ENCODE results near the gene OR2W3.

Gene OR2W3

DNA sequence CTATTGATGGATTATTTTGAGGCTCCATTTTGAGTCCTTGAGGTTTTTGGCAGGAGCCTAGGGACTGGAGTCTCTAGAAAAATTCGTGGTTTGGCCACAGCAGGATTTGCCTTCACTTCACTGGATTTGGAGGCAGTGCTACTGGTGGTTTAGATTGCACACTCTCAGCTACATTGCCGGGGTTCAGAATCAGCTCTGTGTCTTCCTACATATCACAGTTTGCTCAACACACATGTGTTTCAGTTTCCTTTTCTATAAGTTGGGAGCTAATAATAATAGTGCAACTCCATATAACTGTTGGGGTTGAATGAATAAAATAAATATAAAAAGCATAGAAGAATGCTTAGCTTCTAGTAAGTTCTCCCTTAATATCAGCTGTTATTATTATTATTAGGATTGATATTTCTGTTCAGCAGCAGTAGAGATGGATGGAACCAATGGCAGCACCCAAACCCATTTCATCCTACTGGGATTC, at the start of gene OR2W3:
OR2W3 (plus strand) TSS at position 425 of the 475 bp plus-strand sequence; CDS start at position 425, 0 bp downstream.
- no peak for DNase-seq (ENCODE audit: low spot score)

DNA sequence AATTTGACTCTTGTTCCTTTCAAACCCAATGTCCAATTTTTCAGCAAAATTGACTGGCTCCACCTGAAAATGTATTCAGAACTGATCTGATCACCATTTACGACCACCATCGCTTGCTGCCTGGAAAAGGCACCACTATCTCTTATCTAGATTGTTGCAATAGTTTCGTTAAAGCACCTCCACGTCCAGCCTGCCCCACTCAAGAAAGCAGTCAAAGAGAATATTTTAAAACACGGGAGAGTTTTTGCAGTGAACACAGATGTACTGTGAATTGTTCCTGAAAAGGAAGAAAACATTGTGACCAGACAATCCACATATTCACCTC, 49.7 kb upstream of the OR2W3 start:
- DNase-seq (ENCODE audit: low spot score): no peak

DNA sequence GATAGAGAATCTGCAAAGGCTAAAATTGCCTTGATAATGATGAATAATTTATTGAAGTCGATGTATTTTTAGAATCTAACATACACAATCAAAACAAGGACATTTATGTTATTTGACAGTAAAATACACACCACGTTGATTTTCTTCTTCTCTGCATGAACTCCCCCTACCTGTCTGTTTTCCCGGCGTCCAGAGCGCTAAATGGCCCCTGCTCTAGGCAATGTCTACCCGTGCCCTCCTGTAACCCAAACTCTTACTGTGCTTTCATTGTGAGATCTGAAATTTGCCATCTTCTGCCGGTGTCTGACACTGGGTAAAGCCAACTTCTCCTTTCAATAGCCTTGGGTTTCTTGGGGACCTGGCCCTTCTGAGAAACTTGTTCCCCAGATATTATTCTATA, 47.0 kb upstream of the OR2W3 start:
- no peak for DNase-seq (ENCODE audit: low spot score)

DNA sequence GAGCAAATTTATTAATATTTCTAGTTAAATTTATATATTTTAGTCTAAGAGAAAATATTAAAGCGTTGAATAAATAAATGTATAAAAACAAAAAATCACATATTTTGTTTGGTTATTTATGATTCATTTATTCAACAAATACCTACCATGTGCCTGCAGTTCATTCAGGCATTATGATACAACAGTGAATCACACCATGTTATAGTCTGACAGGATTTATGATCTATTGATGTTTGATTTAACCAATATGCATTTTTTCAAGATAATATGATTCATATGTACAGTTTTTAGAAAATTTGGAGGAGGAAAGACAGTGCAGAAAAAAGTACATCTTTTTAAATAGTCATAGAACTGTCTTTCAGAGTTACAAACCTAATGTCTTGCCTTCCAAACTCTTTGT, 45.8 kb upstream of the OR2W3 start:
- DNase-seq (ENCODE audit: low spot score): no peak

DNA sequence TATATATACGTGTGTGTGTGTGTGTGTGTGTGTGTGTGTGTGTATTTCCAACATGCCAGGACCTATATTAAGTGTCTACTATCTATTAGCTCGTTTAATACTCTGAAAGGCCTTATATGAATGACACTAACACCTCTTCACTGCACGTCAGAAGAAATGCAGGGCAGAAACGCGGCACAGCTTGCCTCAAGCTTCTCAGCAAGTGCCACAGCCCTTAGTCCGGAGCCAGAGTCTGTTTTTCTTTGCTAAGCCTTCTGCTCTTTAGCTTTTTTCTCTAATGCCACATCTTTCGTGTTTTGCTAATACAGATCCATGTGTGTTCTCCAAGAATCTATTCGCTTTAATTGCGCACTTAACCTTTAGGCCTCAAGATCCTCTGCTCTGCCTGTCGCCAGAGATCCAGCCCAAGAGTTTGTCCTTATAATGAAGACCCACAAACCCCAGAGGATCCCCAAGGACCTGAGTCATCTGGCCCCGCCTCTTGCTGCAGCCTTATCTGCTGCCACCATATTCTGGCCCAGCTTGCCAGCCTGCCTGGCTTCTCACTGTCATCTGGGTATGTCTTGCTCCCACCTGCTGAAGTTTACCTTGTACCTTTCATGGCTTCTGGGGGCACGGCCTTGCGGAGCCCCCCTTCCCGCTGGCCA, 40.4 kb upstream of the OR2W3 start:
- DNase-seq (ENCODE audit: low spot score): no peak

DNA sequence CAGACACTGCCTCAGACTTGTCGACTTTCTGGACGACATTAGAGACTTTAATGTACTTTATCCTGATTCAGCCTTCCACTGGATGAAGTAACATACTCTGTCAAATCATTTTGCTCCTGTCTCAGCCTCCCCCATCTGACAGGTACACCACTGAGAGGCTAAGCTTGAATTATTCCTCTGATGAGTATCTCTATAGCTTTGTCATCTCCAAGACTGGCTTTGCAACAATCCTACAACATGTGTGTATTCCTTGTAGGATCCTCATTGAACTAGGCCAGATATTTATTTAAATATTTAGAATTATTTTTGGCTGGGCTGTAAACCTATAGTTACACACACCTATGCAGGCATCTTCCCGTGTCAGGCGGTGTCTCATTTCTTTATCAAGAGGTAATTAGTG, 39.5 kb upstream of the OR2W3 start:
- DNase-seq (ENCODE audit: low spot score): no peak

DNA sequence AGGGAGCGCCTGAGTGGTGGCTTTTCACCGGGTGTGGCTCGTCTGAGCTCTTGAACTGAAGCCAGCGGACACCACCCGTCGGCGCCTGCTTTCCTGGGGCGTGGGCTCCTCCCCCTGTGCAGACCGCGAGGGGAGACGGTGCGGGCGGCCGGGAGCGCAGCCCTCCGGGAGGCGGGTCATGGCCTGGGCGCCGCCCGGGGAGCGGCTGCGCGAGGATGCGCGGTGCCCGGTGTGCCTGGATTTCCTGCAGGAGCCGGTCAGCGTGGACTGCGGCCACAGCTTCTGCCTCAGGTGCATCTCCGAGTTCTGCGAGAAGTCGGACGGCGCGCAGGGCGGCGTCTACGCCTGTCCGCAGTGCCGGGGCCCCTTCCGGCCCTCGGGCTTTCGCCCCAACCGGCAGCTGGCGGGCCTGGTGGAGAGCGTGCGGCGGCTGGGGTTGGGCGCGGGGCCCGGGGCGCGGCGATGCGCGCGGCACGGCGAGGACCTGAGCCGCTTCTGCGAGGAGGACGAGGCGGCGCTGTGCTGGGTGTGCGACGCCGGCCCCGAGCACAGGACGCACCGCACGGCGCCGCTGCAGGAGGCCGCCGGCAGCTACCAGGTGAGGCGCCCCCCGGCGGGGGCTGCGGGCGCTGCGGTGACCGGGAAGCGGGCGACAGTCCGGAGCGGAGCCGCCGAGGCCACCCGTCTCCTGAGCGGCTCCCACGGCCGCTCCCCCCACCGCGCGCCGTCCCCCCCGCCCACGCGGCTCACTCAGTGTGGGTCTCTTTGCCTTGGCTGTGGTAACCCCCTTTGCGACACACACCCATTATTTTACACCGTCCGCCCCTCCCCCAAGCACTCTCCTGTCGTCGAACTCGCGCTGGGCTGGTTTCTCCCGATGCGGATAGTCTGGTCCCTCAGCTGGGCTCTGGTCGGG, 38.1 kb upstream of the OR2W3 start, which contains the start of gene TRIM58:
TRIM58 (plus strand) TSS at position 119 of the 916 bp plus-strand sequence; CDS start at position 179, 60 bp downstream.
- peak; percentile 53 for DNase-seq (ENCODE audit: low spot score)

DNA sequence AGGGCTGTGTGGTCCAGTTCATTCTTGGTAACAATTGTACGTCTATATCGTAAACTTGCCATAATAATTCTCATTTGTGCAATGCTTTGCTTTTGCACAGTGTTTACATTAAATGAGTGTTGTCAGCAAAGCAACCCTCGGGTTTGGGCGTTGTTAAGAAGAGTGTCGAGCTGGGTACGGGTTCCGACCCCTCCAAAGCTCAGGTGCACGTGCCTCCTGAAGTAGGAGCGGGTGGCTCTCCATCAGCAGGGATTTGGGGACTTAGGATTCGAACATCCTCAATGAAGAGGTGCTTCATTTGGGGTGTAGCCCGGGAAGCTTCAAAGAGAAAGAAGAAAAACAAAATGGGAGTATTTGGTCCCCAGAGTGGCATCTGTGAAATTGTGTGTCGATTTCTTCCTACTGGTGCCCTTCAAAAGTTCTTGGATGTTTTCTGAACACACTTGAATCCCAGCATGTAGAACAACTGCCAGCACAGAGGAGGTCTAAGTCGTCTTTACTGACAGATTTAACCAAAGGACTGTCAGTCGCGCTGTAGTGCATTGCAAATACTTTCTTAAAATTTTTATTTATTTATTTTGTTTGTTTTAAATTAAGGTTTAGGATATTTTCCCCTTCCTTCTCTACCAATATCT, 37.3 kb upstream of the OR2W3 start:
- DNase-seq (ENCODE audit: low spot score): no peak

DNA sequence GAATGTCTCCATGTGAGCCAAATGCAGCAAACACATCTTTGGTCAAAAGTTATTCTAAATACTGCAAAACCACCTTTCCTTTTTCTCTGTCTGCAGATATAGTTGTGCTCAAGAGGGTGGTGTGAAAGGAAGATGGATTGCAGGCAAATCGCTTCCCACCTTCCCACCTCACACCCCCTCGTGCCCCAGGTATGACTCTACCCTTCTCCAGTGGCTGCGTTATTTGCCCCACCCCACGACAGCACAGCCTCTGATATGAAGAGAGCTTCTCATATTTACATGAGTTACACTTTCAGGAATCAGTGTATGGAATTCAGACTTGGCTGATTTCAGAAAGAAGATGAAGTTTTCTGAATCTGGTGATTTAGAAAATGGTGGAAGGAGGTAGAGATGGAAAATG, 32.6 kb upstream of the OR2W3 start:
- no peak for DNase-seq (ENCODE audit: low spot score)

DNA sequence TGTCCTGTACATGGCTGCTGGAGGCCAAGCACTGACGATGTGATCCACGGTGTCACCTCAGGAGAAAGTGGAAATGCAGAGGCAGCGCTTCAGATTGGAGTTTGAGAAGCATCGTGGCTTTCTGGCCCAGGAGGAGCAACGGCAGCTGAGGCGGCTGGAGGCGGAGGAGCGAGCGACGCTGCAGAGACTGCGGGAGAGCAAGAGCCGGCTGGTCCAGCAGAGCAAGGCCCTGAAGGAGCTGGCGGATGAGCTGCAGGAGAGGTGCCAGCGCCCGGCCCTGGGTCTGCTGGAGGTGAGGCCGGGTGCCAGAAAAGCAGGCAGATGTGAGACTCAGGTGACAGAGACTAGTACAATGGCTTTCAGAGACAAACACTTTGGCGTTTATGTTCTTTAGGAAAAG, 30.7 kb upstream of the OR2W3 start:
- DNase-seq (ENCODE audit: low spot score): no peak

DNA sequence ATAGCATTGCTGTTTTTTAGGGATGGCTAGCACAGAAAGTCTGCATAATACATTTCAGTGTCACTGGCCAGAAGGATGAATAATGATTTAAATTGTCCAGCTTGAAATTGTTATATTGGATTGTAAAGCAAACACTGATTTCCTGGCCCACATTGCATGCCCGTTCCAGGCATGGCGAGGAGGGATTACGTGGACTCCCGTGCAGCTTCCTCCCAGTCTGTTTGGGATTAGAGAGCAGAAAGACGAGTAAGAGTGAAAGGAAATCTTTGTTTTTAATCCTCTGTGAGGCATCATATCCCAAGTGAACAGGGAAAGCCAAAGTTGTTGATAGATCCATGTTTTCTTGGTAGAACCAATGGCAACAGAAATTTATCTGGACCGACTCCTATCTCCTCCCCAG, 30.0 kb upstream of the OR2W3 start:
- no peak for DNase-seq (ENCODE audit: low spot score)

DNA sequence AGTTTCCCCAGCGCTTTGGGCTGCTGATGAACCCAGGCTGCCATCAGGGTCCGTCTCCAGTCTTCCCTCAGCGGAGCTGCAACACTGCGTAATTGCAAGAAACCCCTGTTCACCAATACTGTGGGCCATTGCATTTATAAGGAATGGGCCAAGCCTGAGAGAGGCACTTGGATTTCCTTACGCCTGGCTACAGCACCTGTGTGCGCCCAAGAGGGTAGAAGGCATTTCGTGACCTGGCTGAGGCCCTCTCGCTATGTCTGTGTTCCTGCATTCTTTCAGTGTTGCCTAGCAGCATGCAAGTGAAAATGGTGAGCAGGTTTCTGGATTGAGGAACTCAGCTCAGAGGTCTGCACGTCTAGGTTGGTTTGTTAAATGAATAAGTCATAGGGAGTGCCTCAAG, 12.0 kb upstream of the OR2W3 start:
- DNase-seq (ENCODE audit: low spot score): no peak

DNA sequence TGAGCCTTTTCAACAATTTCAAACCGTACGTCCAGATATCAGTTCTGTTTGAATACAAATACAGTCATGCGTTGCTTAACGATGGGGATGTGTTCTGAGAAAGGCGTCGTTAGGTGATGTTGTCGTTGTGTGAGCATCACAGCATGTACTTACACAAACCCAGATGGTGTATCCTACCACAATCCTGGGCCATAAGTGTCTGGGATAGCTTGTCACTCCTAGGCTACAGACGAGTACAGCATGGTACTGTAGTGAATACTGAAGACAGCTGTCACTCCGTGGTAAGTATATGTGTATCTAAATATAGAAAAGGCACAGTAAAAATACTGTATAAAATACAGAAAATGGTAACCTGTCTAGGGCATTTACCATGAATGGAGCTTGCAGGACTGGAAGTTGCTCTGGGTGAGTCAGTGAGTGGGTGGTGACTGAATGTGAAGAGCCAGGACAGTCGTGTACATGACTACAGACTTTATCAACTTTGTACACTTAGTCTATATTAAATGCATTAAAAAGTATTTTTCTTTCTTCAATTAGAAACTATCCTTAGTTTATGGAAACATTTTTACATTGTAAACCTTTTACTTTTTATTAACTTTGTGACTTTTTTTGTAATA, 10.5 kb upstream of the OR2W3 start:
- no peak for DNase-seq (ENCODE audit: low spot score)

DNA sequence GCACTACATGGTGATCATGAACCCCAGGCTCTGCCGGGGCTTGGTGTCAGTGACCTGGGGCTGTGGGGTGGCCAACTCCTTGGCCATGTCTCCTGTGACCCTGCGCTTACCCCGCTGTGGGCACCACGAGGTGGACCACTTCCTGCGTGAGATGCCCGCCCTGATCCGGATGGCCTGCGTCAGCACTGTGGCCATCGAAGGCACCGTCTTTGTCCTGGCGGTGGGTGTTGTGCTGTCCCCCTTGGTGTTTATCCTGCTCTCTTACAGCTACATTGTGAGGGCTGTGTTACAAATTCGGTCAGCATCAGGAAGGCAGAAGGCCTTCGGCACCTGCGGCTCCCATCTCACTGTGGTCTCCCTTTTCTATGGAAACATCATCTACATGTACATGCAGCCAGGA, 589 bp downstream of the OR2W3 start:
- no peak for DNase-seq (ENCODE audit: low spot score)

DNA sequence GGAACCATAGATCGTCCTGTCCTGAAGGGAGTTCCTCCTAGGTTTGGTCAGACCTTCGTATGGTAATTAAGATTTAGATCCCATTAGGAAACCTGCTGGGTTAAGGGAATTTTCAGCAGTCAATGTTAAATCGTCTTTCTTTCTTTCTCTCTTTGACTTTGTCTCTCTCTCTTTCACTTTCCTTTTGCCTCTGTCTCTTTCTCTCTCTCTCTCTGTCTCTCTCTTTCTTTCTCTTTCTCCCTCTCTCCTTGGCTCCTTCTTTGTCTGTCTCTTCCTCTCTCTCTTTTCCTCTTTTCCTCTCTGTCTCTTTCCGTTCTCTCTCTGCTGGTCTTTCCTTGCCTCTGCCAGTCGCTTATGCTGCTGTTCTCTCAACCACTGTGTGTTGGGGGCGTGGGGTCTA, 8.7 kb downstream of the OR2W3 start:
- DNase-seq (ENCODE audit: low spot score): no peak

DNA sequence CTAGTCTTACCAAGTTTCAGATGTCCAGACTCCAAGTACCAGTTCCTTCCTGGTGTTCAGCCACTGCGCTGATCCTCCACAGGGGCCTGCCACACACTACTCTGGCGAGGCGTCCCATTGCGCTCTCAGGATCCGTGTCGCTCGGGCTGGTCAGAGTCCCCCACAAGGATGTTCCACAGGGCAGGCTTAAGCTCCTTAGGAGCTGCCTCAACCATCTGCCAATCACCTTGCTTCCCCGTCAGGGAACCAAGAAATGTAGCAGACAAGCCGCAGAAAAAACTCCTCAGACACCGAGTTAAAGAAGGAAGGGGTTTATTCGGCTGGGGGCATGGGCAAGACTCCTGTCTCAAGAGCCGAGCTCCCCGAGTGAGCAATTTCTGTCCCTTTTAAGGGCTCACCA, 9.8 kb downstream of the OR2W3 start:
- DNase-seq (ENCODE audit: low spot score): no peak

DNA sequence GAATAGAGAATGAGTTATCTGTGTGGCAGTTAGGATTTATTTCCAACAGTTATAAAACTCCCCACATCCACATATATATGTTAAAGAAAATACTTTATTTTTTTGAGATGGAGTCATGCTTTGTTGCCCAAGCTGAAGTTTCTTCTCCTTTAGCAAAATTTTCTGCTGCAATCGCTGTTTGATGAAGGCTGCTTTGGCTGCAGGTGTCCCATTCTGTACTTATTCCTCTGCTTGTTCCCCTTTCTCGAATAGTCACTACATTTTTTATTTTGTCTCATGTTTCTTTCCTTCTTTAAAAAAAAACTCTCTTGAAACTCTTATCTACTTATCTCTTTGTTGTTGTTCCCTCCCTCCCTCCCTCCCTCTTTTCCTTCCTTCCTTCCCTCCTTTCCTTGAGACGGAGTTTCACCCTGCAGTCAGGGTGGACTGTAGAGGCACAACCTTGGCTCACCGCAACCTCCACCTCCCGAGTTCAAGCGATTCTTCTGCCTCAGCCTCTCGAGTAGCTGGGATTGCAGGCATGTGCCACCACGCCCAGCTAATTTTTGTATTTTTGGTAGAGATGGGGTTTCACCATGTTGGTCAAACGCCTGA, 10.6 kb downstream of the OR2W3 start:
- DNase-seq (ENCODE audit: low spot score): no peak

DNA sequence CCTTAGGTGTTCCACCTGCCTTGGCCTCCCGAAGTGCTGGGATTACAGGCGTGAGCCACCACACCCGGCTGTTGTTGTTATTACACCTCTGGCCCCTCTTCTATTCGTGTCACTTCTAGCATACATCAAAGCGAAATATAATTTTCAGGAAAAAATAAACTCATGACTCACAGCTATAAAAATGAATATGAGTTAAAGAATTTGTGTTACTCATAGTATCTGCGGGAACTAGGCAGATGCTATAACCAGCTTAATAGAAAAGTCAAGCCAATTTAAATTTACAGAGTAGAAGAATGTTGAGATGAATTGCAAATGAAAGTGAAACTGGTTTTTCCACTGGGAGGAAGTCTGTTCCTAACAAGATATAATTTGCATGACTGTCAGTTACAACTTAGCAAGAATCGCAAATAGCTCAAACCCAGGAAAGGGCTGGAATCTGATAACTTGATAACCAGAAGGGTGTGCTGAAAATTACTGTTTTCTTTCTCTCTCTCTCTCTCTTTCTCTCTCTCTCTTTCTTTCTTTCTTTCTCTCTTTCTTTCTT, 11.2 kb downstream of the OR2W3 start:
- DNase-seq (ENCODE audit: low spot score): peak; percentile 69

DNA sequence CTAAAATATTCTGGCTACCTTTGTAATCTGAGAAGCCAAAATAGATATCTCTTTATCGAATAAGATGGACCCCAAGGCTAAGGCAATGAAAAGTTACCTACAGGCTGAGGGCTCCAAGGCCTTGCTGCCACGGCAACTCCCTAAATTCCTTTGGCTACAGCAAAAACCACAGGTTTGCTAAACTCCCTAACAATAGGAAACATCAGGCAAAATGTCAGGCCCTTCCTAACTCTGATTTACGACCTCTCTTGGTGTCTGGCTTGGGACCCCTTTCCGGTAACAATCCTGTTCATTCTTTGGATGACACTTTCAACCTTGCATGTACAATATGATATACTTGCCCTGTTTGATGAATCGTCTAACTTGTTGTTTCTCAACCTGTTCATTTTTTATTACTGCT, 13.4 kb downstream of the OR2W3 start:
- no peak for DNase-seq (ENCODE audit: low spot score)

DNA sequence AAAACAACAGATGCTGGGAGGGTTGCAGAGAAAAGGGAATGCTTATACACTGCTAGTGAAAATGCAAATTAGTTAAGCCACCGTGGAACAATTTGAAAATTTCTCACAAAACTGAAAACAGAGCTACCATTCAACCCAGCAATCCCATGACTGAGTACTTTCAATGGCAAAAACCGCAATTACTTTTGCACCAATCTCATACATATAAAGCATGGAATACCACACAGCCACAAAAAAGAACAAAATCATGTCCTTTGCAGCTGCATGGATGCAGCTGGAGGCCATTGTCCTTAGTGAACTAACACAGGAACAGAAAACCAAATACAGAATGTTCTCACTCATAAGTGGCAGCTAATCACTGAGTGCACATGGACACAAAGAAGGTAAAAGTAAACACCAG, 18.4 kb downstream of the OR2W3 start:
- DNase-seq (ENCODE audit: low spot score): no peak

DNA sequence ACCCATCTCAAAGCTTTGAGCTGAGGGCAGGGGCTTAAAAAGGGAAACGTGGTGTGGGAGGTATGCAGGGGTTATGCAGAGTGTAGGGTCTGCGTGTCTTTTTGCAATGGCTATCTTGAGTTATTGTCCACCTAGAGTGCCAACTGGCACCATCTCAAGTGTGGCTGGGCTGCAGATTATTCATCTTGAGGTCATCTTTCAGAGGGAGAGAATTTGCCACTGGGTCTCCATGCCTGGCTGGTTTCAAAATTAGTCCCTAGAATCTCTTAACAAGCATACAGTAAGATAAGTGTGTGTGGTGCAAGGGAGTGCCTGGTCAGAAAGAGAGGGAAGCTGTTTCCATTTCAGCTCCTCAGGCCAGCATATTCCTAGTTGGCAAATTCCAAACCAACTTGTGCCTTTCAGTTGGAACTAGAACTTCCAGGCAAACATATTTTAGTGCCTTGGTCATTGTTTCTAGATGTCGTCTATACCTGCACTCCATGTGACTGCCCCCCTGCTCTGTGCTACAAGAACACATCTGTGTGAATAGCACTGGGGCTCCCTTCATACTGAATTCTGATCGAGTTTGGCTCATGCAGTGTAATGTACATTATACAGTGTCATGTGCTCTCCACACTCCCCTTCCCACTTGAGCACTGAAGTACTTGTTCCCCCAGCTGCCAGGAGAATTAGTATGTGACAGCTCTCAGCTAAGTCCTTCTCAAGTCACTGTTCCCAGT, 19.7 kb downstream of the OR2W3 start:
- DNase-seq (ENCODE audit: low spot score): no peak
